Prostate gland (tissue), 2 donors: Measurements from ENCODE around the gene GABBR2. TPM values are rescaled to one million over a fixed set of nuclear protein-coding genes. Genes with fewer than 3 reads are reported as not detected.

Experiments
- DNase-seq: peaks from one replicate; pipeline ENCODE4 v3.0.0-alpha.2; 2019; ENCODE audit warnings: low spot score
- H3K27ac ChIP-seq, 2 donors: fragments of 200-600 bp; sonication (generic); 2 replicates each; pipeline ENCODE4 v1.5.1; 2017 to 2019
- H3K27me3 ChIP-seq: fragments of 200-600 bp; sonication (generic); replicated peaks from 2 replicates; pipeline ENCODE4 v1.5.1; 2019; ENCODE audit not compliant: insufficient read depth
- H3K36me3 ChIP-seq, 2 donors: fragments of 200-600 bp; sonication (generic); 1 replicate in 1 of 2; 2 replicates in 1 of 2; pipeline versions ENCODE4 v1.5.1 to v1.8.1; 2017 to 2019
- H3K4me1 ChIP-seq: fragments of 200-600 bp; sonication (generic); replicated peaks from 2 replicates; pipeline ENCODE4 v1.5.1; 2019
- H3K4me3 ChIP-seq, 2 donors: fragments of 200-600 bp; sonication (generic); 2 replicates each; pipeline ENCODE4 v1.5.1; 2017 to 2019
- H3K9me3 ChIP-seq: fragments of 200-600 bp; sonication (generic); 2 replicates; pipeline ENCODE4 v1.5.1; 2017
- CTCF ChIP-seq, 4 experiments: fragments of 200-600 bp in 2 of 4; fragments of 450-650 bp in 2 of 4; sonication (generic) in 2 of 4; IDR thresholded peaks; 1 replicate in 3 of 4; 2 replicates in 1 of 4; pipeline ENCODE4 v1.5.1; 2016 to 2019; ENCODE audit warnings: antibody characterized with exemption in 4 of 4, mild to moderate bottlenecking in 2 of 4, moderate library complexity in 2 of 4
- POLR2A ChIP-seq: fragments of 450-650 bp; IDR thresholded peaks from one replicate; pipeline ENCODE4 v1.6.1; 2016; ENCODE audit warnings: antibody characterized with exemption, mild to moderate bottlenecking
- POLR2AphosphoS5 ChIP-seq: sonication (generic); formaldehyde crosslinking; IDR thresholded peaks from one replicate; pipeline ENCODE4 v1.6.1; 2017; ENCODE audit warnings: antibody characterized with exemption
- WGBS: methylation state at CpG from one replicate; pipeline ENCODE4 v1.1.5; 2018; 5-methylcytosine and 5-hydroxymethylcytosine counted together
- intact Hi-C: fragments of 100-400 bp; cut with DNase I; formaldehyde crosslinking; loops from one replicate; pipeline ENCODE4 v1.14.2; 2022
- total RNA-seq, 2 donors: library from RNA; depleted of rRNA; stranded (reverse); fragments of >200 nt; gene quantifications; one replicate each; pipeline ENCODE4 v1.1.0, GENCODE V29; 2016

GABBR2 gene
- total RNA-seq, 2 donors from 2014 or later: 0.97 TPM; not detected in 1

- Histone ChIP-seq H3K9me3 (no peaks in the 10 kb centered on the region), H3K36me3 (no peaks in the 10 kb centered on the region), H3K4me3 (no peak overlapping the region), H3K27ac (no peak overlapping the region), H3K4me1 (no peaks in the 10 kb centered on the region), H3K27me3 (no peaks in the 10 kb centered on the region)
- no peak for TF ChIP-seq CTCF (IDR thresholded peaks at IDR 0.05)
- no peak for TF ChIP-seq POLR2A
- no peak for TF ChIP-seq POLR2AphosphoS5
- no peak for DNase-seq
- WGBS: 67% methylated on average over 8 of the region's 8 CpGs
- intact Hi-C loops: no loop called here
Measured at GRCh38 chr9:98599566-98600216, 109.0 kb downstream of the GABBR2 start.

GRCh38 chr9:98598861-98599260, 109.9 kb downstream of the GABBR2 start:
- TF ChIP-seq POLR2AphosphoS5 (no peak), POLR2A (no peak), CTCF (IDR thresholded peaks at IDR 0.05) (no peak)
- H3K4me3 ChIP-seq: no peak overlapping the region
- no peaks in the 10 kb centered on the region for H3K9me3 ChIP-seq
- H3K27me3 ChIP-seq: no peaks in the 10 kb centered on the region
- intact Hi-C loops: no loop called here
- no peak overlapping the region for H3K27ac ChIP-seq
- DNase-seq: no peak
- H3K4me1 ChIP-seq: no peaks in the 10 kb centered on the region
- no peaks in the 10 kb centered on the region for H3K36me3 ChIP-seq
- WGBS: 100% methylated on average over 2 of the region's 2 CpGs

GRCh38 chr9:98597236-98597771, 111.4 kb downstream of the GABBR2 start:
- intact Hi-C loops: no loop called here
- DNase-seq: no peak
- Histone ChIP-seq H3K9me3 (no peaks in the 10 kb centered on the region), H3K36me3 (no peaks in the 10 kb centered on the region), H3K4me3 (no peak overlapping the region), H3K27ac (no peak overlapping the region), H3K27me3 (no peaks in the 10 kb centered on the region), H3K4me1 (no peaks in the 10 kb centered on the region)
- TF ChIP-seq CTCF (IDR thresholded peaks at IDR 0.05) (no peak), POLR2AphosphoS5 (no peak), POLR2A (no peak)

- H3K9me3 ChIP-seq: no peaks in the 10 kb centered on the region
- TF ChIP-seq CTCF (IDR thresholded peaks at IDR 0.05) (no peak), POLR2AphosphoS5 (no peak), POLR2A (no peak)
- no peaks in the 10 kb centered on the region for H3K4me1 ChIP-seq
- no peaks in the 10 kb centered on the region for H3K36me3 ChIP-seq
- intact Hi-C loops: no loop called here
- H3K4me3 ChIP-seq: no peak overlapping the region
- H3K27ac ChIP-seq: no peak overlapping the region
- WGBS: 75% methylated on average over 7 of the region's 7 CpGs
- no peaks in the 10 kb centered on the region for H3K27me3 ChIP-seq
- no peak for DNase-seq
Measured at GRCh38 chr9:98596486-98596885, 112.2 kb downstream of the GABBR2 start.

GRCh38 chr9:98594546-98595160, 114.1 kb downstream of the GABBR2 start:
- 74% methylated on average over 11 of the region's 11 CpGs for WGBS
- TF ChIP-seq POLR2AphosphoS5 (no peak), POLR2A (no peak), CTCF (IDR thresholded peaks at IDR 0.05) (no peak)
- no peak for DNase-seq

More at GRCh38 chr9:98594546-98595160, 114.1 kb downstream of the GABBR2 start:
- Histone ChIP-seq H3K27me3 (no peaks in the 10 kb centered on the region), H3K36me3 (no peaks in the 10 kb centered on the region), H3K4me3 (no peak overlapping the region), H3K9me3 (no peaks in the 10 kb centered on the region), H3K27ac (no peak overlapping the region), H3K4me1 (no peaks in the 10 kb centered on the region)
- intact Hi-C loops: no loop called here
